SK-N-SH (cell line): ENCODE data around the gene GPR18.

Experiments used
- CTCF ChIP-seq: fragments of 200-600 bp; sonication (generic); IDR thresholded peaks from 2 replicates; pipeline ENCODE4 v1.6.1; 2017; ENCODE audit warnings: antibody characterized with exemption, mild to moderate bottlenecking, moderate library complexity
- JUND ChIP-seq: IDR thresholded peaks from 2 replicates; pipeline ENCODE4 v1.4.0; 2012
- MXI1 ChIP-seq: IDR thresholded peaks from 2 replicates; pipeline ENCODE4 v1.6.1; 2012; ENCODE audit warnings: mild to moderate bottlenecking, low read depth, low read length, improper control_type of control experiment
- NFIC ChIP-seq: IDR thresholded peaks from 2 replicates; pipeline ENCODE4 v1.4.0; 2012; ENCODE audit warnings: borderline replicate concordance
- RFX5 ChIP-seq: IDR thresholded peaks from 2 replicates; pipeline ENCODE4 v1.6.1; 2012; ENCODE audit warnings: mild to moderate bottlenecking, improper control_type of control experiment, low read length
- SIN3A ChIP-seq: IDR thresholded peaks from 2 replicates; pipeline ENCODE4 v1.6.1; 2012; ENCODE audit warnings: low read depth, mild to moderate bottlenecking, low read length, moderate library complexity, borderline replicate concordance

GRCh38 chr13:99218969-99219368 is 39.2 kb downstream of the GPR18 start:
- no peak for TF ChIP-seq NFIC
- no peak for TF ChIP-seq JUND
- no peak for TF ChIP-seq MXI1
- TF ChIP-seq CTCF: no peak
- TF ChIP-seq SIN3A: no peak
- no peak for TF ChIP-seq RFX5
